NCI-H1417 (cell line): ENCODE results near the gene MBD6.
"Not testable (repeated sequence)": the region's sequence is repeated elsewhere in the genome, so short reads cannot be mapped to it uniquely, and the experiment has no call there.

Experiments
- DNase-seq, 3 experiments: peaks; one replicate each; lab custom pipeline; 2025; lab: John Stamatoyannopoulos, UW

MBD6 gene

GRCh38 chr12:57515934-57516541 lies 6.6 kb upstream of the MBD6 start:
- no peak for DNase-seq

- DNase-seq: no peak
Observed at GRCh38 chr12:57516617-57517153, 5.9 kb upstream of the MBD6 start.

GRCh38 chr12:57517187-57517586 lies 5.4 kb upstream of the MBD6 start:
- no peak for DNase-seq

GRCh38 chr12:57517718-57518117 lies 4.9 kb upstream of the MBD6 start:
- not testable (repeated sequence) for DNase-seq

- no peak for DNase-seq
Observed at GRCh38 chr12:57518176-57518919, 4.3 kb upstream of the MBD6 start.

GRCh38 chr12:57518920-57519795 lies 3.5 kb upstream of the MBD6 start:
- DNase-seq: peak in 1 of 3 experiments; percentile 25

- DNase-seq: peak in 1 of 3 experiments; percentile 79
Observed at GRCh38 chr12:57519796-57520052, 2.9 kb upstream of the MBD6 start.

- DNase-seq: peak; percentile 99 to 100 (median 99)
Observed at GRCh38 chr12:57520053-57520818, 2.4 kb upstream of the MBD6 start, which contains the start of gene DDIT3. Gene DDIT3 (minus strand): TSS chr12:57520514. CDS start chr12:57517406, 3,108 bp downstream.

- DNase-seq: peak in 2 of 3 experiments; percentile 48 to 50
Observed at GRCh38 chr12:57521525-57522010, 1.1 kb upstream of the MBD6 start.

GRCh38 chr12:57522887-57523705 lies 472 bp downstream of the MBD6 start:
- DNase-seq: peak in 2 of 3 experiments; percentile 70 to 76

GRCh38 chr12:57523706-57524614 lies 1.3 kb downstream of the MBD6 start:
- peak in 2 of 3 experiments; percentile 51 to 52 for DNase-seq

GRCh38 chr12:57524814-57525614 lies 2.4 kb downstream of the MBD6 start:
- no peak for DNase-seq

- DNase-seq: no peak
Observed at GRCh38 chr12:57525615-57526383, 3.2 kb downstream of the MBD6 start.

- DNase-seq: no peak
Observed at GRCh38 chr12:57526477-57527126, 4.0 kb downstream of the MBD6 start.

- no peak for DNase-seq
Observed at GRCh38 chr12:57527184-57527583, 4.6 kb downstream of the MBD6 start.

GRCh38 chr12:57528176-57528575 lies 5.6 kb downstream of the MBD6 start:
- DNase-seq: no peak

- DNase-seq: no peak
Observed at GRCh38 chr12:57528831-57529555, 6.4 kb downstream of the MBD6 start.
